Stimulated activated CD4-positive, alpha-beta T cell treated with anti-CD3 and anti-CD28 coated beads, Interleukin-15, amount 100 ng/mL, for 48 hours (primary cell): ENCODE results near the gene CLMP.

Experiments
- DNase-seq, 2 donors: peaks; one replicate each; pipeline ENCODE4 v3.0.0-alpha.2; 2020; ENCODE audit warnings: low read depth in 2 of 2

The CLMP gene

GRCh38 chr11:123086305-123086704 is 108.7 kb downstream of the CLMP start:
- DNase-seq, result no peak

GRCh38 chr11:123085497-123085896 is 109.6 kb downstream of the CLMP start:
- DNase-seq, result no peak

- DNase-seq, result no peak
Observed at GRCh38 chr11:123084454-123084853, 110.6 kb downstream of the CLMP start.

- DNase-seq, result peak; percentile 65 to 70
Observed at GRCh38 chr11:123083623-123084029, 111.4 kb downstream of the CLMP start.

- DNase-seq, result no peak
Observed at GRCh38 chr11:123082977-123083376, 112.1 kb downstream of the CLMP start.

GRCh38 chr11:123080015-123080414 is 115.0 kb downstream of the CLMP start:
- no peak for DNase-seq

- DNase-seq, result no peak
Observed at GRCh38 chr11:123076484-123076883, 118.6 kb downstream of the CLMP start.

- no peak for DNase-seq
Observed at GRCh38 chr11:123073343-123074057, 121.5 kb downstream of the CLMP start.

GRCh38 chr11:123072762-123073161 is 122.3 kb downstream of the CLMP start:
- no peak for DNase-seq

- DNase-seq, result no peak
Observed at GRCh38 chr11:123072332-123072761, 122.7 kb downstream of the CLMP start.

GRCh38 chr11:123069908-123070821 is 124.9 kb downstream of the CLMP start:
- DNase-seq, result no peak

GRCh38 chr11:123065621-123066020 is 129.4 kb downstream of the CLMP start:
- DNase-seq, result no peak

GRCh38 chr11:123063826-123064657 is 131.0 kb downstream of the CLMP start:
- DNase-seq, result no peak

GRCh38 chr11:123062892-123063825 is 131.9 kb downstream of the CLMP start:
- DNase-seq, result no peak

GRCh38 chr11:123062158-123062891 is 132.7 kb downstream of the CLMP start:
- peak; percentile 100 for DNase-seq

GRCh38 chr11:123061403-123062157 is 133.5 kb downstream of the CLMP start, which contains the start of gene HSPA8:
Gene HSPA8 (minus strand): TSS chr11:123062136. CDS start chr11:123061324, 812 bp downstream.
- peak; percentile 54 to 62 for DNase-seq

GRCh38 chr11:123060277-123061000 is 134.6 kb downstream of the CLMP start:
- DNase-seq, result no peak
